Activated naive CD8-positive, alpha-beta T cell treated with anti-CD3 and anti-CD28 coated beads, Interleukin-2, amount 50 U/mL, for 16 hours (primary cell): ENCODE measurements around the gene ETFB.

Source experiments
- DNase-seq: peaks from one replicate; pipeline ENCODE4 v3.0.0-alpha.2; 2020; ENCODE audit warnings: low read depth, low spot score

ETFB gene

GRCh38 chr19:51295382-51296126 is 70.6 kb downstream of the ETFB start:
- no peak for DNase-seq
